Measurements from ENCODE around the gene LRRN2.

Gene LRRN2

DNA sequence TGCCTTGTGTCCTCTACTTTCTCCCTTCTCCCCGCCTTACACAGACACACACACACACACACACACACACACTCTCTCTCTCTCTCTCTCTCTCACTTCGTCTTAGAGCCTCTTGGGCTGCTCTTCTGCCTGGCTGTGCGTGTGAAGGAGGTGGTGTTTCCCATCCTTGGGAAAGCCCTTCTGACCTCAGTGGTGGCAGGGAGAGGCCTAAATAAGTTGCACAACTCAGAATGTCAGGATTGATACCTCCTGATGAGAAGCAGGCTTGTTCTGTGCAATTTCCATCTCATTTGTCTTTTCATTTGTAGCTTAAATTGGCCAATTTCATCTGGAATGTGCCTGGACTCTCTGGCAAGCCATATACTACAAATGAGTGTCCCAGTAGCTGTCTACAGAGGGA is 25.0 kb downstream of the LRRN2 start:
- no peaks in the 10 kb centered on the region for H3K4me1 ChIP-seq (ENCODE audit: control insufficient read depth, insufficient read depth, low read length, poor library complexity, severe bottlenecking)
- no peaks in the 10 kb centered on the region for H3K9me3 ChIP-seq (ENCODE audit: control insufficient read depth, low read length)
- no peak overlapping the region for H3K4me3 ChIP-seq (ENCODE audit: extremely low read depth, insufficient read depth, low read length, poor library complexity, severe bottlenecking)
- no peak overlapping the region for H3K27ac ChIP-seq (ENCODE audit: low read depth, low read length, severe bottlenecking)
- WGBS, 2 experiments (ENCODE audit: insufficient coverage in 2 of 2) = 80 to 83% methylated on average over 1 of the region's 3 CpGs
- no peaks in the 10 kb centered on the region for H3K36me3 ChIP-seq (ENCODE audit: control insufficient read depth, insufficient read depth, low read length)

DNA sequence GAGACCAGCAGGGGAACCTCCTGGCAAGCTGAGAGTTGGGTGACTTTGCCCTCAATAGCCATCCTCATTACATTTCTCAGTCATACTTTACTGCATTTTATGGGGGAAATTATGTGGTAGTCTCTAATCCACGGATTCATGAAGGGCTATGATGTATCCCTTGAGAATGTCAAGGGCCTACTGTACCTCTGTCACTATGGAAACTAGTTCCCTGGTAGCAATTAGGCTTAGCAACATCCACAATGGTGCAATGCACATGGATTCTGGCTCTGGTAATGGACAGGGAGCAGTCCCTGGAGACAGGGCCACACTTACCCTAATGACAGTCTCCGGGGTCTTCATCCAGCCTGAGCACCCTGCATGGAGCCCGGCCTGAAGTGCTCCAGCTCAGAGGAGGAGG is 26.5 kb downstream of the LRRN2 start:
- Histone ChIP-seq H3K4me1 (ENCODE audit: control insufficient read depth, insufficient read depth, low read length, poor library complexity, severe bottlenecking) (no peaks in the 10 kb centered on the region), H3K27ac (ENCODE audit: low read depth, low read length, severe bottlenecking) (no peak overlapping the region), H3K9me3 (ENCODE audit: control insufficient read depth, low read length) (no peaks in the 10 kb centered on the region), H3K36me3 (ENCODE audit: control insufficient read depth, insufficient read depth, low read length) (no peaks in the 10 kb centered on the region), H3K4me3 (ENCODE audit: extremely low read depth, insufficient read depth, low read length, poor library complexity, severe bottlenecking) (no peak overlapping the region)
- WGBS, 2 experiments (ENCODE audit: insufficient coverage in 2 of 2) = 70 to 95% methylated on average over 2 to 3 of the region's 3 CpGs

GRCh38 chr1:204658295-204658694 is 27.2 kb downstream of the LRRN2 start:
- WGBS, 2 experiments (ENCODE audit: insufficient coverage in 2 of 2) = 100% methylated on average over 1 of the region's 1 CpG; no CpG with 5 or more reads in 1 of the 2 experiments
- Histone ChIP-seq H3K4me3 (ENCODE audit: extremely low read depth, insufficient read depth, low read length, poor library complexity, severe bottlenecking) (no peak overlapping the region), H3K27ac (ENCODE audit: low read depth, low read length, severe bottlenecking) (no peak overlapping the region), H3K9me3 (ENCODE audit: control insufficient read depth, low read length) (no peaks in the 10 kb centered on the region), H3K36me3 (ENCODE audit: control insufficient read depth, insufficient read depth, low read length) (no peaks in the 10 kb centered on the region), H3K4me1 (ENCODE audit: control insufficient read depth, insufficient read depth, low read length, poor library complexity, severe bottlenecking) (no peaks in the 10 kb centered on the region)

- 82 to 87% methylated on average over 4 to 5 of the region's 5 CpGs for WGBS, 2 experiments (ENCODE audit: insufficient coverage in 2 of 2)
- no peak overlapping the region for H3K4me3 ChIP-seq (ENCODE audit: extremely low read depth, insufficient read depth, low read length, poor library complexity, severe bottlenecking)
- H3K36me3 ChIP-seq (ENCODE audit: control insufficient read depth, insufficient read depth, low read length) = no peaks in the 10 kb centered on the region
- H3K27ac ChIP-seq (ENCODE audit: low read depth, low read length, severe bottlenecking) = no peak overlapping the region
- H3K4me1 ChIP-seq (ENCODE audit: control insufficient read depth, insufficient read depth, low read length, poor library complexity, severe bottlenecking) = peaks cover 12% of the 10 kb centered on the region
- no peaks in the 10 kb centered on the region for H3K9me3 ChIP-seq (ENCODE audit: control insufficient read depth, low read length)
Measured at GRCh38 chr1:204653590-204654340, 31.8 kb downstream of the LRRN2 start.

DNA sequence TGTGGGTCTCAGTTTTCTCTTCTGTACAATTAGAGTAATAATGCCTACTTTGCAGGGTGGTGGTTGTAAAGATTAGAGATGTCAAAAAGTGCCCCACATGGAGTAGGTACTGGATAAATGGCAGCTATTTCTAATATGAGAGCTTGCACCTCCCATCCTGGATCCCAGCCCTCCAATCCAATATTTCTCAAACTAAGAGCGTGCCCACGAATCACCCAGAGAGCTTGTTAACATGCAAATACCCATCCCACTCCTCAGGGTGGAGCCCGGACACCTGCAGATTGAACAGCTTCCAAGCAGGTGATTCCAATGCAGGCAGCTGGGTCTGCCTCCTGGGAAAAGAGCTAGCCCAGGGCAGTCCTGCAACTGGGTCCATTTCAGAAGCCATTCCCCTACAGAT is 33.0 kb downstream of the LRRN2 start:
- Histone ChIP-seq H3K4me3 (ENCODE audit: extremely low read depth, insufficient read depth, low read length, poor library complexity, severe bottlenecking) (no peak overlapping the region), H3K36me3 (ENCODE audit: control insufficient read depth, insufficient read depth, low read length) (no peaks in the 10 kb centered on the region), H3K27ac (ENCODE audit: low read depth, low read length, severe bottlenecking) (no peak overlapping the region), H3K9me3 (ENCODE audit: control insufficient read depth, low read length) (no peaks in the 10 kb centered on the region), H3K4me1 (ENCODE audit: control insufficient read depth, insufficient read depth, low read length, poor library complexity, severe bottlenecking) (peaks cover 12% of the 10 kb centered on the region)
- WGBS, 2 experiments (ENCODE audit: insufficient coverage in 2 of 2) = 0 to 17% methylated on average over 2 of the region's 3 CpGs

GRCh38 chr1:204651843-204652421 is 33.6 kb downstream of the LRRN2 start:
- Histone ChIP-seq H3K4me3 (ENCODE audit: extremely low read depth, insufficient read depth, low read length, poor library complexity, severe bottlenecking) (no peak overlapping the region), H3K4me1 (ENCODE audit: control insufficient read depth, insufficient read depth, low read length, poor library complexity, severe bottlenecking) (peaks cover 17% of the 10 kb centered on the region), H3K27ac (ENCODE audit: low read depth, low read length, severe bottlenecking) (no peak overlapping the region), H3K36me3 (ENCODE audit: control insufficient read depth, insufficient read depth, low read length) (no peaks in the 10 kb centered on the region), H3K9me3 (ENCODE audit: control insufficient read depth, low read length) (no peaks in the 10 kb centered on the region)
- 14 to 19% methylated on average over 4 to 5 of the region's 17 CpGs for WGBS, 2 experiments (ENCODE audit: insufficient coverage in 2 of 2)

GRCh38 chr1:204650911-204651570 is 34.5 kb downstream of the LRRN2 start:
- H3K4me3 ChIP-seq (ENCODE audit: extremely low read depth, insufficient read depth, low read length, poor library complexity, severe bottlenecking) = no peak overlapping the region
- peaks cover 18% of the 10 kb centered on the region for H3K4me1 ChIP-seq (ENCODE audit: control insufficient read depth, insufficient read depth, low read length, poor library complexity, severe bottlenecking)
- no peaks in the 10 kb centered on the region for H3K9me3 ChIP-seq (ENCODE audit: control insufficient read depth, low read length)
- no peak overlapping the region for H3K27ac ChIP-seq (ENCODE audit: low read depth, low read length, severe bottlenecking)
- no peaks in the 10 kb centered on the region for H3K36me3 ChIP-seq (ENCODE audit: control insufficient read depth, insufficient read depth, low read length)
- WGBS, 2 experiments (ENCODE audit: insufficient coverage in 2 of 2) = 88 to 94% methylated on average over 6 to 7 of the region's 7 CpGs

DNA sequence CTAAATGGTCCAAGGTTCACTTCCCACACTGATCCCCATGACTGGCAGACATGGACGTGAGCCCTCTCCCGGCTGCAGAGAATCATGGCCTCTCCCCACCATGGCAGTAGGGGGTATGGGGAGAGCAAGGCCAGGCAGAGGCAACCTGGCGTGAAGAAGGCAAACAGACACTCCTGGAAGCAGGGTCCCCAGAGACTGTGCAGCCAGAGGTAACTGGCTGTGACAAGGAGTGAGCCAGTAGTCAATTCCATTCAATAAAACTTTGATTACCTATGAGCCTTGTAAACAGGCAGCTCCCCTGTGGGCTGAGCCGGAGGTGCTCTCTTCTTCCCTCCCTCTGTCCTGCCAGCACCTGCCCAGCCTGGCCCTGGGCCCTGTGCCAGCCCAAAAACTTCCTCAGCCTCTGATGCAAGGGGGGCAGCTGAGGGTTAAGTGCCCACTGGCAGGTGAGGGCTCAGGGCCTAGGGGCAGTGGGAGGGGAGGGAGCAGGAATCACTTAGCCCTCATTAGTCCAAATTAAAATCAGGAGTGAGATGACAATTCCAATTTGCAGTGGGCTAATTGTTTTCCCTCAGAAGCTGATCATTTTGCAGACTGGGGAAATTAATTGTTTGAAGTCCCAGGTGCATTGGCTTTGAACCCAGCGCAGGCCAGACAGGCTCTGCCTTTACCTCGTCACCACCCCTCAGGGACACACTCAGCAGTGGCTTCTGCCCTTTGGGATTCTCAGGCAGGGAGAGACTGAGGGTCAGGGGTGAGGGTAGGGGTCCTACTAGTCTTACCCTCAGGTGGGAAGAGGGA is 35.6 kb downstream of the LRRN2 start:
- Histone ChIP-seq H3K9me3 (ENCODE audit: control insufficient read depth, low read length) (no peaks in the 10 kb centered on the region), H3K27ac (ENCODE audit: low read depth, low read length, severe bottlenecking) (no peak overlapping the region), H3K4me3 (ENCODE audit: extremely low read depth, insufficient read depth, low read length, poor library complexity, severe bottlenecking) (no peak overlapping the region), H3K36me3 (ENCODE audit: control insufficient read depth, insufficient read depth, low read length) (no peaks in the 10 kb centered on the region), H3K4me1 (ENCODE audit: control insufficient read depth, insufficient read depth, low read length, poor library complexity, severe bottlenecking) (peaks cover 18% of the 10 kb centered on the region)
- 94 to 100% methylated on average over 1 to 3 of the region's 6 CpGs for WGBS, 2 experiments (ENCODE audit: insufficient coverage in 2 of 2)

DNA sequence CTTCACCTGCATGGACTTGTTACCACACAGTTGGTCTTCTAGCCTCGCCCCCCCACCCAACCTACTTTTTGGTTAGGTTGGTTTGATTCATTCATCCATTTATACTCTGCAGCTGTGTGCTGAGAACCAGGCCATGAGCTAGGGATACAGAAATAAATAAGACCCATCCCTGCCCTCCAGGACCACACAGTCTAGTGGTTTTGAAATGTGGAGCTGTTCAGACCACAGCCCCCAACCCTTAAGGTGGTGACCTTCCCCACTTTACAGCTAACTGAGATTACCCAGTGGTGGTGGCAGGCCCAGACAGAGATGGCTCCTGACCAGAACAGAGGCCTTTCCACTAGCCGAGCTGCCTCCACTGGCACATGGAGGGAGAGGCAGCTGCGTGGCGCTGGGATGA is 37.0 kb downstream of the LRRN2 start:
- Histone ChIP-seq H3K9me3 (ENCODE audit: control insufficient read depth, low read length) (no peaks in the 10 kb centered on the region), H3K36me3 (ENCODE audit: control insufficient read depth, insufficient read depth, low read length) (no peaks in the 10 kb centered on the region), H3K27ac (ENCODE audit: low read depth, low read length, severe bottlenecking) (no peak overlapping the region), H3K4me3 (ENCODE audit: extremely low read depth, insufficient read depth, low read length, poor library complexity, severe bottlenecking) (no peak overlapping the region), H3K4me1 (ENCODE audit: control insufficient read depth, insufficient read depth, low read length, poor library complexity, severe bottlenecking) (peaks cover 18% of the 10 kb centered on the region)
- WGBS, 2 experiments (ENCODE audit: insufficient coverage in 2 of 2) = 86 to 93% methylated on average over 3 of the region's 4 CpGs

DNA sequence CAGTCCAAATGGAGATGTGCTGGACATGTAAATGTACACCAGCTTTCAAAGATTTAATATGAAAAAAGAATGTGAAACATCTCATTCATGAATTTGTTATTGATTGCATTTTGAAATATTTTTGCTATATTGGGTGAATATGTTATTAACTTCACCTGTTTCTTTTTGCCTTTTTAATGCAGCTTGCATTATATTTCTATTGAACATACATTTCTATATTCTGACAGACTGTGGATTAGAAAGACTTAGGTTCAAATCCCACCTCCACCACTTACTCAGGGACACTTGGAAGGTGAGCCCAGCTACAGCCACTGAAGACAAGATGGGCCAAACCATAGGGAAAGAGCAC is 37.8 kb downstream of the LRRN2 start:
- Histone ChIP-seq H3K9me3 (ENCODE audit: control insufficient read depth, low read length) (no peaks in the 10 kb centered on the region), H3K4me1 (ENCODE audit: control insufficient read depth, insufficient read depth, low read length, poor library complexity, severe bottlenecking) (peaks cover 18% of the 10 kb centered on the region), H3K27ac (ENCODE audit: low read depth, low read length, severe bottlenecking) (no peak overlapping the region), H3K36me3 (ENCODE audit: control insufficient read depth, insufficient read depth, low read length) (no peaks in the 10 kb centered on the region), H3K4me3 (ENCODE audit: extremely low read depth, insufficient read depth, low read length, poor library complexity, severe bottlenecking) (no peak overlapping the region)
